ENCODE results near the gene SAMSN1. TPM values are rescaled to one million over a fixed set of nuclear protein-coding genes. Genes with fewer than 3 reads are reported as not detected.

The SAMSN1 gene
- total RNA-seq (10 to 100 TPM in 1 of 9 donors, 1 to 10 TPM in 6, under 1 TPM in 2; 0.44 to 21.2 (median 1.4) TPM), polyA plus RNA-seq (1 to 10 TPM in 1 of 2 donors, under 1 TPM in 1; 0.88 to 2.3 TPM)
- long read RNA-seq, donor 1, partial matches to known transcripts, result 0 of 1 reads
- long read RNA-seq, donor 1, other reads (novel, unspliced or antisense), result 0 of 1 reads
- long read RNA-seq, donor 2, transcript SAMSN1-204 (8 exons, 1,888 nt), result major isoform, 5 of 5 reads
- long read RNA-seq, donor 2, partial matches to known transcripts, result 0 of 5 reads
- long read RNA-seq, donor 2, other reads (novel, unspliced or antisense), result 0 of 5 reads
- long read RNA-seq, donor 3, result 0 reads

DNA sequence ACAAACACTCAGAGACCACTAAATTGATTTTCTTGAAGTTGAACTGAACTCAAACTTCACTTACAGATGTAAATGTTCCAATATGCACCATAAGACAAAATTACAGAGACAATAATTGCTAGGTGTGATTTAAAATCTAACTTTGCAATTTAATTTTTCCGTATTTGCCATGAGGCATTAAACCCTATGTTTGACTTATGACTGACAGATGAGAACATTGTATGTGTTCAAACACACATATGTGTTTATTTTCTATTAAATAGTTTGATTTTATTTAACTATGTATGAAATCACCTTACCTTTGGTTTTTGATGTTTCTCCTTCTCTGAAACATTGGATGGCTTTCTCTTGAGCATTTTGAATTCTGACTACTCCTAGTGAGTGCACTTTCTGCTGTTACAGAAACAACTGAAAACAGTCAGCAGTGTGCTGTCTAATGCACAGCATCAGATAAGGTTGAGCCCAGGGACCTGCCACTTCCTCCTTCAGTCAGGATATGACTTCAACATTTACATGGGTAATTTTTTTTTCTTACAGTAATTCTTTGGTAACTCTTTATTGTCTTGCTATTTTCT lies at the start of gene SAMSN1:
SAMSN1 (minus strand) TSS at position 410 of the 575 bp plus-strand sequence; CDS start at position 356, 54 bp downstream.
- TF ChIP-seq, protein P1, sequence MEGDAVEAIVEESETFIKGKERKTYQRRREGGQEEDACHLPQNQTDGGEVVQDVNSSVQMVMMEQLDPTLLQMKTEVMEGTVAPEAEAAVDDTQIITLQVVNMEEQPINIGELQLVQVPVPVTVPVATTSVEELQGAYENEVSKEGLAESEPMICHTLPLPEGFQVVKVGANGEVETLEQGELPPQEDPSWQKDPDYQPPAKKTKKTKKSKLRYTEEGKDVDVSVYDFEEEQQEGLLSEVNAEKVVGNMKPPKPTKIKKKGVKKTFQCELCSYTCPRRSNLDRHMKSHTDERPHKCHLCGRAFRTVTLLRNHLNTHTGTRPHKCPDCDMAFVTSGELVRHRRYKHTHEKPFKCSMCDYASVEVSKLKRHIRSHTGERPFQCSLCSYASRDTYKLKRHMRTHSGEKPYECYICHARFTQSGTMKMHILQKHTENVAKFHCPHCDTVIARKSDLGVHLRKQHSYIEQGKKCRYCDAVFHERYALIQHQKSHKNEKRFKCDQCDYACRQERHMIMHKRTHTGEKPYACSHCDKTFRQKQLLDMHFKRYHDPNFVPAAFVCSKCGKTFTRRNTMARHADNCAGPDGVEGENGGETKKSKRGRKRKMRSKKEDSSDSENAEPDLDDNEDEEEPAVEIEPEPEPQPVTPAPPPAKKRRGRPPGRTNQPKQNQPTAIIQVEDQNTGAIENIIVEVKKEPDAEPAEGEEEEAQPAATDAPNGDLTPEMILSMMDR (IDR thresholded peaks at IDR 0.05), result no peak
- no peak for TF ChIP-seq POLR2A (IDR thresholded peaks at IDR 0.05)
- no peaks in the 10 kb centered on the region for H3K9me3 ChIP-seq
- peak within 1 kb of the TSS in 4 of 12 donors; percentile 1 to 88 (median 20) for H3K27ac ChIP-seq
- no peaks in the 10 kb centered on the region for H3K36me3 ChIP-seq
- intact Hi-C loops (cut with DNase I), result no loop called here
- H3K4me3 ChIP-seq, result peak within 1 kb of the TSS in 8 of 12 donors; percentile 2 to 61 (median 26)
- no peaks in the 10 kb centered on the region for H3K27me3 ChIP-seq
- H3K4me1 ChIP-seq, result peaks cover 0 to 38% (median 0%) of the 10 kb centered on the region in 12 donors
- peak in 3 of 4 donors; percentile 63 to 86 (median 83) for ATAC-seq
- 51 to 75% (median 57%) methylated on average over 1 of the region's 1 CpG for WGBS, 4 donors
- peak in 3 of 5 donors; percentile 35 to 45 (median 39) for DNase-seq

DNA sequence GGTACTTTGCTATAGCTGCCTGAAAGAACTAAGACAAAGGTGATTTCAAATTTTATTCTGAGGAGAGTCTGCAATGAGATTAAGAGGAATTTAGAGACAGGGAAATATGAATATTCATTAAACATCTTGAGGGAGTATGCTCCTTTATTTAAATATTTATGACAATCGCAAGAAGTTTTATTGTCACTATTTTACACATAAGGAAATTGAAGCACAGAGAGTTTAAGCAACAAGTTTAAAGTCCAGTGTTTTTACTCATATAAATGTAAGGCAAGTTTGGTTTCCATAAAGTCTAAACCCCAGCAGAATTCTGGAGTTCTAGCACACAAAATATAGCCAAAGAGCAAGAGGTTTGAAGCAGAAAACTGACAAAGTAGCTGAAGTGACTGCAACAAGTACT lies 49.3 kb upstream of the SAMSN1 start:
- Histone ChIP-seq H3K9me3 (peaks cover 0 to 14% (median 0%) of the 10 kb centered on the region in 12 donors), H3K4me1 (peaks cover 0 to 36% (median 0%) of the 10 kb centered on the region in 12 donors), H3K4me3 (no peak overlapping the region), H3K27me3 (no peaks in the 10 kb centered on the region), H3K36me3 (no peaks in the 10 kb centered on the region), H3K27ac (no peak overlapping the region)
- no peak for DNase-seq
- ATAC-seq, result no peak
- intact Hi-C loops (cut with DNase I), result no loop called here
- 92 to 100% (median 98%) methylated on average over 1 of the region's 1 CpG for WGBS, 4 donors
- TF ChIP-seq, protein P1 (IDR thresholded peaks at IDR 0.05), result no peak
- TF ChIP-seq POLR2A (IDR thresholded peaks at IDR 0.05), result no peak

GRCh38 chr21:14594967-14595366 lies 48.9 kb upstream of the SAMSN1 start:
- intact Hi-C loops (cut with DNase I), result no loop called here
- DNase-seq, result no peak

GRCh38 chr21:14593230-14593629 lies 47.1 kb upstream of the SAMSN1 start:
- Histone ChIP-seq H3K9me3 (peaks cover 0 to 14% (median 0%) of the 10 kb centered on the region in 12 donors), H3K4me1 (peaks cover 0 to 41% (median 0%) of the 10 kb centered on the region in 12 donors), H3K36me3 (no peaks in the 10 kb centered on the region), H3K27me3 (no peaks in the 10 kb centered on the region), H3K27ac (peak overlapping the region in 1 of 12 donors; percentile 92), H3K4me3 (no peak overlapping the region)
- intact Hi-C loops (cut with DNase I), result no loop called here
- ATAC-seq, result no peak
- TF ChIP-seq, protein P1 (IDR thresholded peaks at IDR 0.05), result no peak
- no peak for TF ChIP-seq POLR2A (IDR thresholded peaks at IDR 0.05)
- DNase-seq, result no peak

More at GRCh38 chr21:14594967-14595366, 48.9 kb upstream of the SAMSN1 start:
- whole genome bisulfite sequencing, 4 donors, result 93 to 97% (median 94%) methylated on average over 2 of the region's 2 CpGs
- no peak overlapping the region for H3K4me3 ChIP-seq
- H3K9me3 ChIP-seq, result peaks cover 0 to 14% (median 0%) of the 10 kb centered on the region in 12 donors
- H3K27me3 ChIP-seq, result no peaks in the 10 kb centered on the region
- TF ChIP-seq, protein P1 (IDR thresholded peaks at IDR 0.05), result no peak
- no peak for TF ChIP-seq POLR2A (IDR thresholded peaks at IDR 0.05)
- peaks cover 0 to 41% (median 0%) of the 10 kb centered on the region in 12 donors for H3K4me1 ChIP-seq
- ATAC-seq, result no peak
- H3K27ac ChIP-seq, result no peak overlapping the region
- H3K36me3 ChIP-seq, result no peaks in the 10 kb centered on the region

Measured in heart left ventricle (tissue), 16 donors.